H1 (cell line): ENCODE measurements around the gene CUX1. TPM values are rescaled to one million over a fixed set of nuclear protein-coding genes. Genes with fewer than 3 reads are reported as not detected.

Experiments
- CTCF ChIA-PET: fragments of 300-600 bp; sonication (Branson Sonifier 250); formaldehyde crosslinking; loops from one replicate; lab custom pipeline; 2021; ENCODE audit not compliant: partially characterized antibody; lab: Charles Lee
- POLR2A ChIA-PET: fragments of 300-600 bp; sonication (Branson Sonifier 250); formaldehyde crosslinking; loops from one replicate; lab custom pipeline; 2021; ENCODE audit warnings: inconsistent platforms; ENCODE audit not compliant: partially characterized antibody; lab: Charles Lee
- DNase-seq, 2 experiments: peaks; one replicate each; pipeline versions ENCODE4 v3.0.0 to v3.0.0-alpha.2; 2010 to 2022; ENCODE audit warnings: low spot score in 2 of 2, low read depth in 1 of 2, mixed read lengths in 1 of 2
- FAIRE-seq: peaks from 2 replicates; lab custom pipeline; 2011; peaks lifted over from hg19 to GRCh38; lab: Jason Lieb, UNC
- H2AFZ ChIP-seq: 2 replicates; pipeline ENCODE4 v1.8.1; 2012; ENCODE audit warnings: low read length, inconsistent platforms
- H2AK5ac ChIP-seq: 2 replicates; pipeline ENCODE4 v1.6.1; 2013; ENCODE audit warnings: low read depth, low read length
- H2BK120ac ChIP-seq: replicated peaks from 2 replicates; pipeline ENCODE3; 2013; ENCODE audit warnings: low read depth, low read length, inconsistent platforms
- H2BK12ac ChIP-seq: 2 replicates; pipeline ENCODE4 v1.6.1; 2013; ENCODE audit warnings: low read depth, low read length
- H2BK15ac ChIP-seq: 2 replicates; pipeline ENCODE4 v1.6.1; 2013; ENCODE audit warnings: low read length
- H2BK20ac ChIP-seq: 2 replicates; pipeline ENCODE4 v1.6.1; 2013; ENCODE audit warnings: low read length
- H2BK5ac ChIP-seq: 2 replicates; pipeline ENCODE4 v1.6.1; 2013; ENCODE audit warnings: low read depth, low read length
- H3K14ac ChIP-seq: 2 replicates; pipeline ENCODE4 v1.6.1; 2013; ENCODE audit warnings: inconsistent platforms; ENCODE audit not compliant: insufficient read length
- H3K18ac ChIP-seq: 2 replicates; pipeline ENCODE4 v1.6.1; 2013; ENCODE audit warnings: low read length; ENCODE audit errors: extremely low read depth
- H3K23ac ChIP-seq: 2 replicates; pipeline ENCODE4 v1.6.1; 2013; ENCODE audit warnings: inconsistent platforms; ENCODE audit not compliant: insufficient read length
- H3K23me2 ChIP-seq: 2 replicates; pipeline ENCODE4 v1.6.1; 2013; ENCODE audit warnings: low read depth, low read length
- H3K27ac ChIP-seq: 2 replicates; pipeline ENCODE4 v1.6.1; 2011; ENCODE audit warnings: low read depth, low read length, inconsistent platforms
- H3K27me3 ChIP-seq, 4 experiments: replicated peaks in 1 of 4; 1 replicate in 1 of 4; 2 replicates in 3 of 4; pipeline versions ENCODE4 v1.6.1 to v1.8.1; 2011 to 2013; ENCODE audit warnings: low read length in 3 of 4, mild to moderate bottlenecking in 3 of 4, inconsistent platforms in 2 of 4, mixed read lengths in 2 of 4, moderate library complexity in 1 of 4; ENCODE audit not compliant: control insufficient read depth in 3 of 4, insufficient read depth in 3 of 4; ENCODE audit errors: extremely low read depth in 1 of 4
- H3K36me3 ChIP-seq, 4 experiments: 2 replicates each; pipeline versions ENCODE4 v1.6.1 to v1.8.1; 2011 to 2013; ENCODE audit warnings: mild to moderate bottlenecking in 4 of 4, low read length in 3 of 4, moderate library complexity in 2 of 4, control low read depth in 1 of 4, inconsistent platforms in 1 of 4; ENCODE audit not compliant: insufficient read depth in 4 of 4, control insufficient read depth in 2 of 4
- H3K4ac ChIP-seq: replicated peaks from 2 replicates; pipeline ENCODE3; 2013; ENCODE audit warnings: low read length, low read depth, mixed read lengths, inconsistent platforms; ENCODE audit not compliant: insufficient read length
- H3K4me1 ChIP-seq, 4 experiments: replicated peaks in 1 of 4; 1 replicate in 1 of 4; 2 replicates in 3 of 4; pipeline versions ENCODE4 v1.6.1 to v1.8.1; 2011 to 2013; ENCODE audit warnings: low read length in 3 of 4, inconsistent platforms in 2 of 4, mixed read lengths in 1 of 4; ENCODE audit not compliant: insufficient read depth in 4 of 4, control insufficient read depth in 3 of 4
- H3K4me2 ChIP-seq, 2 experiments: 2 replicates each; pipeline versions ENCODE4 v1.6.1 to v1.8.1; 2011 to 2013; ENCODE audit warnings: low read depth in 2 of 2, low read length in 2 of 2, control low read depth in 1 of 2, inconsistent platforms in 1 of 2, mild to moderate bottlenecking in 1 of 2; ENCODE audit not compliant: insufficient read depth in 1 of 2
- H3K4me3 ChIP-seq, 4 experiments: fragments of 200-600, 300-600 bp in 1 of 4; sonication (generic), shearing (Covaris generic), sonication (Bioruptor Twin) in 1 of 4; 2 replicates each; pipeline versions ENCODE4 v1.5.1 to v1.8.1; 2011 to 2016; ENCODE audit warnings: low read length in 4 of 4, low read depth in 3 of 4, control low read depth in 2 of 4, inconsistent platforms in 2 of 4, mild to moderate bottlenecking in 2 of 4, mixed read lengths in 1 of 4, moderate library complexity in 1 of 4; ENCODE audit not compliant: insufficient read depth in 2 of 4; ENCODE audit errors: extremely low read depth in 1 of 4
- H3K56ac ChIP-seq: replicated peaks from 2 replicates; pipeline ENCODE3; 2013; ENCODE audit warnings: low read depth, mild to moderate bottlenecking, mixed read lengths, low read length, inconsistent platforms; ENCODE audit not compliant: insufficient read length
- H3K79me1 ChIP-seq: 2 replicates; pipeline ENCODE4 v1.6.1; 2013; ENCODE audit warnings: low read depth, low read length, control low read depth
- H3K79me2 ChIP-seq, 2 experiments: 2 replicates each; pipeline versions ENCODE4 v1.6.1 to v1.8.1; 2012 to 2013; ENCODE audit warnings: low read length in 2 of 2, mild to moderate bottlenecking in 2 of 2, inconsistent platforms in 1 of 2; ENCODE audit not compliant: insufficient read depth in 2 of 2, control insufficient read depth in 1 of 2
- H3K9ac ChIP-seq, 4 experiments: replicated peaks in 1 of 4; 1 replicate in 1 of 4; 2 replicates in 3 of 4; pipeline versions ENCODE4 v1.6.1 to v1.8.1; 2011 to 2013; ENCODE audit warnings: low read depth in 3 of 4, low read length in 3 of 4, control low read depth in 2 of 4, mild to moderate bottlenecking in 2 of 4, moderate library complexity in 2 of 4, inconsistent platforms in 1 of 4; ENCODE audit errors: extremely low read depth in 1 of 4
- H3K9me3 ChIP-seq, 2 experiments: 2 replicates each; pipeline versions ENCODE4 v1.6.1 to v1.8.1; 2012 to 2013; ENCODE audit warnings: mild to moderate bottlenecking in 2 of 2, moderate library complexity in 2 of 2, control low read depth in 1 of 2, inconsistent platforms in 1 of 2, low read depth in 1 of 2, low read length in 1 of 2, mixed read lengths in 1 of 2; ENCODE audit not compliant: insufficient read depth in 2 of 2
- H4K20me1 ChIP-seq, 2 experiments: replicated peaks in 1 of 2; 2 replicates each; pipeline versions ENCODE3 to v1.8.1; 2011 to 2013; ENCODE audit warnings: inconsistent platforms in 2 of 2, low read length in 2 of 2, mild to moderate bottlenecking in 1 of 2; ENCODE audit not compliant: insufficient read depth in 2 of 2, control insufficient read depth in 1 of 2
- H4K5ac ChIP-seq: 2 replicates; pipeline ENCODE4 v1.6.1; 2013; ENCODE audit warnings: low read length, low read depth, mixed read lengths, inconsistent platforms; ENCODE audit not compliant: insufficient read length
- H4K8ac ChIP-seq: 2 replicates; pipeline ENCODE4 v1.8.0; 2013; ENCODE audit warnings: mild to moderate bottlenecking, moderate library complexity, low read length, inconsistent platforms; ENCODE audit not compliant: insufficient read depth; ENCODE audit errors: extremely low read depth
- H4K91ac ChIP-seq: replicated peaks from 2 replicates; pipeline ENCODE3; 2013; ENCODE audit warnings: low read length, mixed read lengths, inconsistent platforms; ENCODE audit not compliant: insufficient read length
- BACH1 ChIP-seq: IDR thresholded peaks from 2 replicates; pipeline ENCODE4 v1.6.1; 2012; ENCODE audit warnings: low read length, improper control_type of control experiment
- CBX5 ChIP-seq: fragments of 300-800, 300-1000 bp; sonication (generic); IDR thresholded peaks from 2 replicates; pipeline ENCODE4 v1.7.1; 2016; ENCODE audit warnings: antibody characterized with exemption, low read length, low read depth
- EP300 ChIP-seq, 2 experiments: IDR thresholded peaks; 1 replicate in 1 of 2; 2 replicates in 1 of 2; pipeline ENCODE4 v1.6.1; 2011 to 2012; ENCODE audit warnings: low read depth in 2 of 2, low read length in 2 of 2, mild to moderate bottlenecking in 2 of 2, borderline replicate concordance in 1 of 2, inconsistent platforms in 1 of 2, moderate library complexity in 1 of 2
- GTF2F1 ChIP-seq: IDR thresholded peaks from 2 replicates; pipeline ENCODE4 v1.6.1; 2012; ENCODE audit warnings: low read depth, low read length, improper control_type of control experiment, borderline replicate concordance
- MAFK ChIP-seq: IDR thresholded peaks from 2 replicates; pipeline ENCODE4 v1.6.1; 2012; ENCODE audit warnings: low read depth, mild to moderate bottlenecking, improper control_type of control experiment, low read length
- NANOG ChIP-seq: IDR thresholded peaks from 2 replicates; pipeline ENCODE4 v1.6.1; 2011; ENCODE audit warnings: low read length, low read depth, mild to moderate bottlenecking, inconsistent platforms; ENCODE audit not compliant: insufficient read depth, poor library complexity, severe bottlenecking
- POLR2AphosphoS5 ChIP-seq: IDR thresholded peaks from 2 replicates; pipeline ENCODE4 v1.6.1; 2011; ENCODE audit warnings: low read depth, low read length
- POU5F1 ChIP-seq: IDR thresholded peaks from 2 replicates; pipeline ENCODE4 v1.6.1; 2011; ENCODE audit warnings: low read depth, mild to moderate bottlenecking, low read length, moderate library complexity
- RBBP5 ChIP-seq: IDR thresholded peaks from 2 replicates; pipeline ENCODE4 v1.7.1; 2012; ENCODE audit warnings: low read depth, mild to moderate bottlenecking, inconsistent platforms, low read length, moderate library complexity, borderline replicate concordance
- SRF ChIP-seq: IDR thresholded peaks from 2 replicates; pipeline ENCODE4 v1.6.1; 2011; ENCODE audit warnings: mild to moderate bottlenecking, low read depth, low read length, moderate library complexity
- WGBS, 2 experiments: shearing (Covaris generic) in 1 of 2; methylation state at CpG; one replicate each; pipeline versions ENCODE4 v1.1.6 to v1.1.7; 2013 to 2015; ENCODE audit warnings: low lambda C conversion rate in 2 of 2, mixed read lengths in 2 of 2, inconsistent platforms in 1 of 2, low coverage in 1 of 2, missing lambda C conversion rate in 1 of 2; ENCODE audit not compliant: insufficient replicate concordance in 2 of 2, insufficient coverage in 1 of 2, insufficient read length in 1 of 2; ENCODE audit errors: extremely low coverage in 1 of 2, missing lambda C conversion rate in 1 of 2; 5-methylcytosine and 5-hydroxymethylcytosine counted together
- polyA plus RNA-seq, 7 experiments: library from polyadenylated mRNA; depleted of rRNA in 3 of 7; stranded (reverse) in 5 of 7; unstranded in 2 of 7; fragments of >200 nt in 5 of 7; fragments of 200-250 nt in 2 of 7; gene quantifications; 1 replicate in 5 of 7; 2 replicates in 1 of 7; 4 replicates in 1 of 7; pipeline versions ENCODE4 v1.2.1 to v1.2.3, GENCODE V29; 2011 to 2013; ENCODE audit warnings: missing spikeins in 2 of 7, mixed read lengths in 2 of 7
- total RNA-seq: library from RNA; stranded (reverse); fragmentation: NEBNext Ultra II Directional; extraction: Animal tissue kit (Norgen Biotek cat#: 25700); gene quantifications from 2 replicates; pipeline ENCODE4 v1.2.1, GENCODE V29; 2021
- TF ChIP-seq, protein P1 (sequence below): IDR thresholded peaks from 2 replicates; pipeline ENCODE4 v1.6.1; 2012; ENCODE audit warnings: inconsistent platforms

CUX1 gene
- total and polyA plus RNA-seq, 2 of the 8 experiments (the other 6 are each of a cell fraction or from before 2014, with no cell fraction given), result 21.6 to 65.9 TPM

DNA sequence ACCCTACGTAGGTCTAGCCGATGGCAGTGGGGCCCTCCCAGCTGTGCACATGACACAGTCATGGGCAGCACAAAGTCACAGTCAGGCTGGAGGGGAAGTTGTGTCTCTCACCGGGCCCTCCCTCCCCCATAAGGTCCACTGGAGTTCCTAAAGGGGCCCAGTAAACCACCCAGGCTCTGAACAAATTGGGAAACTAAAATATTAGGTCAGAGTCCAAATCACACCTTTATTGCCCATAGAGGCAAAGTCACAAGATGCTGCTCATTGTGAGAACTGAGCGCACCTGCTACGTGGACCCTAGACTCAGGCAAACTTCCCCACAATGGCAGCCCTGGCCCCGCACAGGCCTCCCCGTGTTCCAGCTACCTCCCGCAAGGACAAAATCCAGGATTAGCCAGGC lies 424.0 kb downstream of the CUX1 start:
- H3K79me2 ChIP-seq, result no peaks in the 10 kb centered on the region
- no peak overlapping the region for H3K18ac ChIP-seq
- no peak for FAIRE-seq
- WGBS, 2 experiments, result 95% methylated on average over 8 of the region's 8 CpGs; no CpG with 5 or more reads in 1 of the 2 experiments
- H3K79me1 ChIP-seq, result no peaks in the 10 kb centered on the region
- H3K9me3 ChIP-seq, result no peaks in the 10 kb centered on the region
- no peak overlapping the region for H2BK12ac ChIP-seq
- H4K5ac ChIP-seq, result no peak overlapping the region
- no peak overlapping the region for H3K14ac ChIP-seq
- TF ChIP-seq POU5F1 (no peak), SRF (no peak), RBBP5 (no peak), EP300 (IDR thresholded peaks at IDR 0.05; ENCODE audit: borderline replicate concordance in 1 of 2, low read depth in 2 of 2, low read length in 2 of 2) (no peak), NANOG (no peak), GTF2F1 (no peak), MAFK (no peak), BACH1 (no peak), POLR2AphosphoS5 (no peak), CBX5 (no peak)
- TF ChIP-seq, protein P1, sequence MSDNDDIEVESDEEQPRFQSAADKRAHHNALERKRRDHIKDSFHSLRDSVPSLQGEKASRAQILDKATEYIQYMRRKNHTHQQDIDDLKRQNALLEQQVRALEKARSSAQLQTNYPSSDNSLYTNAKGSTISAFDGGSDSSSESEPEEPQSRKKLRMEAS, result no peak
- no peak overlapping the region for H3K56ac ChIP-seq
- POLR2A ChIA-PET, result no interaction called here
- H3K4me2 ChIP-seq, result no peak overlapping the region
- DNase-seq, result no peak
- no peaks in the 10 kb centered on the region for H3K27me3 ChIP-seq
- H2AK5ac ChIP-seq, result no peak overlapping the region
- 0 out of 2 replicates have a peak overlapping the region, but pooled peaks have one; percentile 35 for H4K8ac ChIP-seq
- no peak overlapping the region for H3K23ac ChIP-seq
- no peak overlapping the region for H2BK15ac ChIP-seq
- H2BK120ac ChIP-seq, result no peak overlapping the region
- H4K91ac ChIP-seq, result no peak overlapping the region
- no peaks in the 10 kb centered on the region for H4K20me1 ChIP-seq
- peaks cover 0 to 10% (median 7%) of the 10 kb centered on the region in 4 experiments; a peak in 3 of 8 replicates for H3K36me3 ChIP-seq
- no peak overlapping the region for H2BK20ac ChIP-seq
- no peak overlapping the region for H3K4me3 ChIP-seq
- H3K4me1 ChIP-seq, result no peaks in the 10 kb centered on the region; a peak in 1 of 7 replicates
- no peak overlapping the region for H2AFZ ChIP-seq
- H3K9ac ChIP-seq, result no peak overlapping the region
- H2BK5ac ChIP-seq, result no peak overlapping the region
- no peaks in the 10 kb centered on the region for H3K23me2 ChIP-seq
- H3K4ac ChIP-seq, result no peak overlapping the region
- CTCF ChIA-PET, result interaction anchor here (1.7 to 2.9 kb wide), 2 partner anchors 31 to 639 kb away, joined by 5 to 11 read pairs; no protein-coding TSS in a partner anchor
- no peak overlapping the region for H3K27ac ChIP-seq
